ENCODE data around the gene KRTAP4-11. TPM values are rescaled to one million over a fixed set of nuclear protein-coding genes. Genes with fewer than 3 reads are reported as not detected.

Gene KRTAP4-11
- total RNA-seq, 1 experiment from 2014 or later = not detected

- TF ChIP-seq CTCF (conservative IDR thresholded peaks at IDR 0.05) = no peak
- Mint-ChIP-seq H3K27me3 (ENCODE audit: low read depth) (no peaks in the 10 kb centered on the region), H3K4me1 (0 out of 4 replicates have a peak, but pooled peaks cover 0 to 5% of the 10 kb centered on the region in 2 experiments), H3K36me3 (ENCODE audit: insufficient read depth in 1 of 3, low read depth in 3 of 3) (no peaks in the 10 kb centered on the region), H3K9me3 (no peaks in the 10 kb centered on the region), H3K4me3 (no peak overlapping the region), H3K27ac (no peak overlapping the region)
- Histone ChIP-seq H2BK5ac (ENCODE audit: insufficient read length, low read length) (no peak overlapping the region), H3K27me3 (ENCODE audit: insufficient read depth, low read length) (no peaks in the 10 kb centered on the region), H2AFZ (ENCODE audit: low read length) (no peak overlapping the region), H4K8ac (replicated peaks; ENCODE audit: insufficient read length, low read depth, low read length) (no peak overlapping the region), H2BK15ac (ENCODE audit: low read depth, low read length) (no peak overlapping the region), H2BK20ac (ENCODE audit: low read depth, low read length, poor library complexity, severe bottlenecking) (no peak overlapping the region), H4K5ac (ENCODE audit: insufficient read length, low read depth, low read length) (no peak overlapping the region), H2BK12ac (ENCODE audit: insufficient read length, low read depth, low read length) (no peak overlapping the region), H3K9me3 (ENCODE audit: control insufficient read depth, low read depth, low read length) (no peaks in the 10 kb centered on the region), H3K79me2 (ENCODE audit: insufficient read depth, low read length) (no peaks in the 10 kb centered on the region), H3K9ac (ENCODE audit: extremely low read depth, insufficient read length, low read length) (no peak overlapping the region), H3K18ac (ENCODE audit: insufficient read length, low read depth, low read length) (no peak overlapping the region), H3K23ac (ENCODE audit: insufficient read length, low read depth, low read length) (no peak overlapping the region), H3K27ac (ENCODE audit: insufficient read length, low read depth, low read length) (no peak overlapping the region), H3K4ac (ENCODE audit: low read depth, low read length) (no peak overlapping the region), H4K20me1 (ENCODE audit: control insufficient read depth, insufficient read depth, insufficient read length) (no peaks in the 10 kb centered on the region), H3K23me2 (ENCODE audit: insufficient read length, low read depth, low read length, poor library complexity, severe bottlenecking) (no peaks in the 10 kb centered on the region), H3K4me2 (ENCODE audit: insufficient read depth, insufficient read length, low read length) (no peak overlapping the region), H2BK120ac (ENCODE audit: low read depth, low read length, poor library complexity, severe bottlenecking) (no peak overlapping the region), H3T11ph (ENCODE audit: low read length) (no peak overlapping the region), H2AK5ac (ENCODE audit: insufficient read length, low read length) (no peak overlapping the region), H3K56ac (ENCODE audit: insufficient read length, low read depth, low read length) (no peak overlapping the region), H4K91ac (ENCODE audit: insufficient read length, low read depth, low read length) (no peak overlapping the region), H3K79me1 (ENCODE audit: insufficient read depth, low read depth, low read length, poor library complexity, severe bottlenecking) (no peaks in the 10 kb centered on the region), H3K4me1 (ENCODE audit: insufficient read depth, low read length) (no peaks in the 10 kb centered on the region), H3K14ac (ENCODE audit: insufficient read depth, low read length) (no peak overlapping the region)
- DNase-seq = no peak
Observed at GRCh38 chr17:41067281-41067680, 50.9 kb downstream of the KRTAP4-11 start.

Other genes with a start within 250 kb of the KRTAP4-11 start
- not detected in 2 replicates for gene KRT20, start 233.1 kb downstream of the KRTAP4-11 start, total RNA-seq (2021)
- gene KRT23, start 180.7 kb downstream of the KRTAP4-11 start, total RNA-seq (2021) = not detected in 2 replicates
- gene KRT39, start 151.4 kb downstream of the KRTAP4-11 start, total RNA-seq (2021) = not detected in 2 replicates
- gene KRT40, start 134.0 kb downstream of the KRTAP4-11 start, total RNA-seq (2021) = not detected in 2 replicates
- gene KRTAP3-3, start 124.2 kb downstream of the KRTAP4-11 start, total RNA-seq (2021) = not detected in 2 replicates
- not detected in 2 replicates for gene KRTAP3-2, start 118.5 kb downstream of the KRTAP4-11 start, total RNA-seq (2021)
- not detected in 2 replicates for gene KRTAP3-1, start 109.2 kb downstream of the KRTAP4-11 start, total RNA-seq (2021)
- gene KRTAP1-5, start 91.2 kb downstream of the KRTAP4-11 start, total RNA-seq (2021) = not detected in 2 replicates
- not detected in 2 replicates for gene KRTAP1-4, start 88.2 kb downstream of the KRTAP4-11 start, total RNA-seq (2021)
- gene KRTAP1-3, start 83.5 kb downstream of the KRTAP4-11 start, total RNA-seq (2021) = not detected in 2 replicates
- gene KRTAP1-1, start 76.9 kb downstream of the KRTAP4-11 start, total RNA-seq (2021) = not detected in 2 replicates
- gene KRTAP2-1, start 71.1 kb downstream of the KRTAP4-11 start, total RNA-seq (2021) = not detected in 2 replicates
- gene KRTAP2-2, start 63.1 kb downstream of the KRTAP4-11 start, total RNA-seq (2021) = not detected in 2 replicates
- gene KRTAP2-3, start 58.3 kb downstream of the KRTAP4-11 start, total RNA-seq (2021) = not detected in 2 replicates
- not detected in 2 replicates for gene KRTAP2-4, start 52.5 kb downstream of the KRTAP4-11 start, total RNA-seq (2021)
- not detected in 2 replicates for gene KRTAP4-7, start 34.2 kb downstream of the KRTAP4-11 start, total RNA-seq (2021)
- gene KRTAP4-8, start 20.2 kb downstream of the KRTAP4-11 start, total RNA-seq (2021) = not detected in 2 replicates
- gene KRTAP4-16, start 16.2 kb downstream of the KRTAP4-11 start, total RNA-seq (2021) = not detected in 2 replicates
- not detected in 2 replicates for gene KRTAP4-9, start 13.0 kb downstream of the KRTAP4-11 start, total RNA-seq (2021)
- gene KRTAP4-12, start 5.8 kb upstream of the KRTAP4-11 start, total RNA-seq (2021) = not detected in 2 replicates
- gene KRTAP4-6, start 22.2 kb upstream of the KRTAP4-11 start, total RNA-seq (2021) = not detected in 2 replicates
- not detected in 2 replicates for gene KRTAP4-5, start 31.5 kb upstream of the KRTAP4-11 start, total RNA-seq (2021)
- not detected in 2 replicates for gene KRTAP4-4, start 42.4 kb upstream of the KRTAP4-11 start, total RNA-seq (2021)
- not detected in 2 replicates for gene KRTAP4-3, start 49.8 kb upstream of the KRTAP4-11 start, total RNA-seq (2021)
- not detected in 2 replicates for gene KRTAP4-2, start 59.8 kb upstream of the KRTAP4-11 start, total RNA-seq (2021)
- not detected in 2 replicates for gene KRTAP4-1, start 66.5 kb upstream of the KRTAP4-11 start, total RNA-seq (2021)
- not detected in 2 replicates for gene KRTAP9-1, start 71.5 kb upstream of the KRTAP4-11 start, total RNA-seq (2021)
- gene KRTAP9-2, start 108.3 kb upstream of the KRTAP4-11 start, total RNA-seq (2021) = not detected in 2 replicates
- not detected in 2 replicates for gene KRTAP9-3, start 114.1 kb upstream of the KRTAP4-11 start, total RNA-seq (2021)
- not detected in 2 replicates for gene KRTAP9-8, start 119.6 kb upstream of the KRTAP4-11 start, total RNA-seq (2021)
- not detected in 2 replicates for gene KRTAP9-4, start 131.3 kb upstream of the KRTAP4-11 start, total RNA-seq (2021)
- gene KRTAP9-9, start 137.0 kb upstream of the KRTAP4-11 start, total RNA-seq (2021) = not detected in 2 replicates
- not detected in 2 replicates for gene KRTAP9-6, start 147.0 kb upstream of the KRTAP4-11 start, total RNA-seq (2021)
- gene KRTAP9-7, start 157.3 kb upstream of the KRTAP4-11 start, total RNA-seq (2021) = not detected in 2 replicates
- gene KRTAP29-1, start 184.5 kb upstream of the KRTAP4-11 start, total RNA-seq (2021) = not detected in 2 replicates
- not detected in 2 replicates for gene KRTAP16-1, start 190.9 kb upstream of the KRTAP4-11 start, total RNA-seq (2021)
- not detected in 2 replicates for gene KRTAP17-1, start 197.3 kb upstream of the KRTAP4-11 start, total RNA-seq (2021)
- gene KRT33A, start 232.5 kb upstream of the KRTAP4-11 start, total RNA-seq (2021) = not detected in 2 replicates

All from H9 (cell line).